Measurements from ENCODE around the gene PCDH9.

Gene PCDH9

GRCh38 chr13:66958611-66959010 is 271.5 kb downstream of the PCDH9 start:
- no peak for DNase-seq

GRCh38 chr13:66952507-66952906 is 277.6 kb downstream of the PCDH9 start:
- no peak for DNase-seq

- DNase-seq = no peak
These were observed 278.7 kb downstream of the PCDH9 start for GRCh38 chr13:66951426-66951825.

GRCh38 chr13:66950666-66951065 is 279.5 kb downstream of the PCDH9 start:
- DNase-seq = no peak

GRCh38 chr13:66948910-66949309 is 281.2 kb downstream of the PCDH9 start:
- DNase-seq = no peak

- no peak for DNase-seq
These were observed 286.6 kb downstream of the PCDH9 start for GRCh38 chr13:66943530-66943929.

GRCh38 chr13:66940113-66940512 is 290.0 kb downstream of the PCDH9 start:
- no peak for DNase-seq

GRCh38 chr13:66937423-66937822 is 292.7 kb downstream of the PCDH9 start:
- DNase-seq = no peak

- DNase-seq = no peak
These were observed 296.1 kb downstream of the PCDH9 start for GRCh38 chr13:66933994-66934393.

GRCh38 chr13:66933527-66933926 is 296.6 kb downstream of the PCDH9 start:
- DNase-seq = no peak

- DNase-seq = no peak
These were observed 302.6 kb downstream of the PCDH9 start for GRCh38 chr13:66927562-66927961.

GRCh38 chr13:66926851-66927524 is 303.1 kb downstream of the PCDH9 start:
- DNase-seq = no peak

GRCh38 chr13:66926200-66926850 is 303.8 kb downstream of the PCDH9 start:
- no peak for DNase-seq

GRCh38 chr13:66922444-66922843 is 307.7 kb downstream of the PCDH9 start:
- no peak for DNase-seq

- DNase-seq = no peak
These were observed 308.7 kb downstream of the PCDH9 start for GRCh38 chr13:66921437-66921836.

- DNase-seq = no peak
These were observed 314.4 kb downstream of the PCDH9 start for GRCh38 chr13:66915596-66916185.

- no peak for DNase-seq
These were observed 316.0 kb downstream of the PCDH9 start for GRCh38 chr13:66914155-66914554.

GRCh38 chr13:66911411-66911939 is 318.7 kb downstream of the PCDH9 start:
- no peak for DNase-seq

- no peak for DNase-seq
These were observed 330.2 kb downstream of the PCDH9 start for GRCh38 chr13:66899955-66900354.

GRCh38 chr13:66896933-66897332 is 333.2 kb downstream of the PCDH9 start:
- DNase-seq = no peak

- no peak for DNase-seq
These were observed 334.4 kb downstream of the PCDH9 start for GRCh38 chr13:66895780-66896179.

GRCh38 chr13:66895320-66895719 is 334.8 kb downstream of the PCDH9 start:
- no peak for DNase-seq

- no peak for DNase-seq
These were observed 341.4 kb downstream of the PCDH9 start for GRCh38 chr13:66888698-66889097.

GRCh38 chr13:66887088-66887487 is 343.0 kb downstream of the PCDH9 start:
- DNase-seq = no peak
